Stimulated activated CD4-positive, alpha-beta T cell treated with anti-CD3 and anti-CD28 coated beads, Interleukin-4, amount 100 ng/mL, for 4 hours (primary cell): ENCODE results near the gene OR52H1.
"Not testable (repeated sequence)": the region's sequence is repeated elsewhere in the genome, so short reads cannot be mapped to it uniquely, and the experiment has no call there.

ENCODE experiments used
- DNase-seq, 2 experiments: peaks; one replicate each; pipeline ENCODE4 v3.0.0-alpha.2; 2020

Gene OR52H1

DNA sequence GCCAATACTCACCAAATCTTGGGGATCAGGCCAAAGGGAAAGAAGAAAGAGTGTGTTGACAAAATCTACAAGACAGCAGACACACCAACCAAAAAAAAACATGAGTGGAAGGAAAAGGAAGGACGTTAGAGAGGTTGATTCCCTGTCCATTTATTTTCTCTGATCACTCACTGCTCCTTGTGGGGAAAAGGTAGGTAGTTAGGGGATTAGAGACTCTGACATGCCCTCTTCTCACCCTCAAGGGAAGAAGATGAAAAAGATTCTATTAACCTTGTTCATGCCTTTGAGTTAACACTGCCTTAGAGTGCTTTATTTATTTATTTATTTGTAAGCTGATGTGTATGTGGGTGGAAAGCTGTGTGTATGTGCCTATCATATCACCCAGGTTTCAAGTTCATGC is at the start of gene OR52H1:
OR52H1 (minus strand) TSS at position 101 of the 400 bp plus-strand sequence. CDS start 3,035 bp downstream, outside the sequence.
- DNase-seq, result no peak

DNA sequence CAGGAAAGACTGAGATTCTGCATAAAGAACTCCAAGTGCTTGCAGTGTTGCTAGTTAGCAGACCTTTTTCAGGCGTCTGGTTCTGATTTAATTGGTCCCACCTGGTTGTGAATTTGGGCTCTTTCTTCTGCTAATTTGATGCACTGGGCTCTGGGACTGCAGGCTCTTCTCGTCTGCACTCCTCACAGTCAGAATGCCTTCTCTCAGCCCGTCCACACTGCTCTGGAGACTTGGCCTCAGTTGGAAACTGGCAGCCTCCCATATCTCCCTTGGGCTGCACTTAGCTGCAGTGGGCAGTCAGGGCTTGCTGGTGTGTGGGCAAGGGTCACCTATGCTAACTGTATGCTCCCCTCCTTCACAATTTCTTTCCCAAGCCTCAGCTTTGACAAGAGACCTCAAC is 49.6 kb upstream of the OR52H1 start:
- DNase-seq, result no peak

DNA sequence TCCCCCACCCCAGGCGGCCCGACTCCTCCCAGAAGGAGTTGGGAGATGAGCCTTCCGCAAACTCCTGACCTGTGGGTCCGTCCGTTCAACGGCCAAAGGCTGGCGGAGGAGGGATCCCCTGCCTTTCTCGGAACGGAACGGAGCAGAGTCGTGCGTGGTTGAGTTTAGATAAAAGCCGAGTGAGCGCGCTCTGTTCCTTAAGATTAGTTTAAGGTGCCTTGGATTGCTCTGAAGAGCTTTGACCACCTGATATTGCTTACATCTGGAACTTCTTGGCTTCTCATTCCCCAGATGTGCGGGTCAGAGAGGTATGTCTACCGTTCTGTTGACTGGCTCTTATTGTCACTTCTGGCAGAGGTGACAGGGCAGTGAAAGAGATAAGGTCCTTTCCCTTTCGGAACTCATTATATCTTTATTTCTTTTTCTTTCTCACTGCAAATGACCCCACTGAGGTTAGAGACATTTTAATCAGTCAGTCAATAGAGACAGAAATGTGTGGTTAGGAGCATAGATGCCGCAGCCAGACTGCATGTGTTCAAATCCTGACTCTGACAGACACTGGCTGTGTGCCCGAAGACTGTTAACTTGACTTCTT is 48.4 kb upstream of the OR52H1 start, which contains the start of gene TRIM6:
TRIM6 (plus strand) TSS at position 31 of the 595 bp plus-strand sequence; CDS start at position 292, 261 bp downstream.
- no peak for DNase-seq

DNA sequence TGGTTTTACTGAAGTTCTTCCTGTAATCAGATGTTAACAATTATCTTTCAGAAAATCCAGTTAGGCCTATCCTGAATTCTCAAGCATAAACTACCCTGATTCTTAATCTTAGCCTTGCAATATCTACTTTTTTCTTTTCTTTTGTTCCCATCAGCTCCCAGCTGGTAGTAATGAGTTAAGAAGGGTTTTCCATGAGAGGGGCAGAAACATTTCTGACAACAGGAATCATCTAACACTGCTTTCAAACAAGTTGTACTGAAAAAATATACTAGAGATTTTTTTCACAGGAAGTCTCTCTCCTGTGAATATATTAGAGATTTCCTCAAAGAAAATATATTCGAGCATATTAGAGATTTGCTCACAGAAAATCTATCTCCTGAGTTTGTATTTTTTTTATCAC is 44.8 kb upstream of the OR52H1 start:
- no peak for DNase-seq

DNA sequence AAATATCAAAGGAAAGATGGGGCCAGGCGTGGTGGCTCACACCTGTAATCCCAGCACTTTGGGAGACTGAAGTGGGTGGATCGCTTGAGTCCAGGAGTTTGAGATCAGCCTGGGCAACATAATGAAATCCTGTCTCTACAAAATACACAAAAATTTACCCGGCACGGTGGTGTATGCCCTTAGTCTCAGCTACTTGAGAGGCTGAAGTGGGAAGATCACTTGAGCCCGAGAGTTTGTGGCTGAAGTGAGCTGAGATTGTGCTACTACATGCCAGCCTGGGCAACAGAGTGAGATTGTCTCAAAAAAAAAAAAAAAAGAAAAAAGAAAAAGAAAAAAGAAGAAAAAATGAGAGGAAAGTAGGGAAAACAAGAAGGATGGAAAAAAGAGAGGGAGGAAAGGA is 44.3 kb upstream of the OR52H1 start:
- no peak for DNase-seq

DNA sequence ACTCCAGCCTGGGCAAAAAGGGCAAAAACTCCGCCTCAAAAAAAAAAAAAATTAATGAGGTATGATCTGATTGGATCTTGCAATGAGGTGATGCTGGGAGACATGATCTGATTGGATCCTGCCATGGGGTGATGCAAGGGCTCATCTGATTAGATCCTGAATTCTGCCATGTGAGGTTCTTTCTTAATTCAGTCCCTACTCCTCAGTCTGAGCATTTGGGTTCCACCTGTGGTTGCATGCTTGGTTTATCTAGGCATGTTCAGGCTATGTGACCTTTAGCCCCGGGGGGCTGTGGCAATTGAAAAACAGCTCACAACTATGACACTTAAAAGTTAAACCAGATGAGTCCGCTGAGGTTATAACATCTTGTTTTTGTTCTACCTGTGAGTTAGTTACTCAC is 43.3 kb upstream of the OR52H1 start:
- no peak for DNase-seq

DNA sequence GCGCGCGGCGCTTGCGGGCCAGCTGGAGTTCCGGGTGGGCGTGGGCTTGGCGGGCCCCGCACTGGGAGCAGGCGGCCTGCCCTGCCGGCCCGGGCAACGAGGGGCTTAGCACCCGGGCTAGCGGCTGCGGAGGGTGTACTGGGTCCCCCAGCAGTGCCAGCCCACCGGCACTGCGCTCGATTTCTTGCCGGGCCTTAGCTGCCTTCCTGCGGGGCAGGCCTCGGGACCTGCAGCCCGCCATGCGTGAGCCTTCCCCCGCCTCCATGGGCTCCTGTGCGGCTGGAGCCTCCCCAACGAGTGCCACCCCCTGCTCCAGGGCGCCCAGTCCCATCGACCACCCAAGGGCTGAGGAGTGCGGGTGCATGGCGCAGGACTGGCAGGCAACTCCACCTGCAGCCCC is 41.6 kb upstream of the OR52H1 start:
- not testable (repeated sequence) for DNase-seq

DNA sequence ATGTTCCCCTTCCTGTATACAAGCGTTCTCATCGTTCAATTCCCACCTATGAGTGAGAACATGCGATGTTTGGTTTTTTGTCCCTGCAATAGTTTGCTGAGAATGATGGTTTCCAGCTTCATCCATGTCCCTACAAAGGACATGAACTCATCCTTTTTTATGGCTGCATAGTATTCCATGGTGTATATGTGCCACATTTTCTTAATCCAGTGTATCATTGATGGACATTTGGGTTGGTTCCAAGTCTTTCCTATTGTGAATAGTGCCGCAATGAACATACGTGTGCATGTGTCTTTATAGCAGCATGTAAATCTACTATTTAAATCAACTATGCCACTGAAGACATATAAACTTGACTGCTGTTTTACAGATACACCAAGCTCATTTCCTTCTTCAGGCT is 36.1 kb upstream of the OR52H1 start:
- not testable (repeated sequence) for DNase-seq

DNA sequence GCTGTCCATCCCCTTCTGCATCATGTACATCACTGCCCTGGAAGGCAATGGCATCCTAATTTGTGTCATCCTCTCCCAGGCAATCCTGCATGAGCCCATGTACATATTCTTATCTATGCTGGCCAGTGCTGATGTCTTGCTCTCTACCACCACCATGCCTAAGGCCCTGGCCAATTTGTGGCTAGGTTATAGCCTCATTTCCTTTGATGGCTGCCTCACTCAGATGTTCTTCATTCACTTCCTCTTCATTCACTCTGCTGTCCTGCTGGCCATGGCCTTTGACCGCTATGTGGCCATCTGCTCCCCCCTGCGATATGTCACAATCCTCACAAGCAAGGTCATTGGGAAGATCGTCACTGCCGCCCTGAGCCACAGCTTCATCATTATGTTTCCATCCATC is 32.7 kb upstream of the OR52H1 start:
- DNase-seq, result no peak

DNA sequence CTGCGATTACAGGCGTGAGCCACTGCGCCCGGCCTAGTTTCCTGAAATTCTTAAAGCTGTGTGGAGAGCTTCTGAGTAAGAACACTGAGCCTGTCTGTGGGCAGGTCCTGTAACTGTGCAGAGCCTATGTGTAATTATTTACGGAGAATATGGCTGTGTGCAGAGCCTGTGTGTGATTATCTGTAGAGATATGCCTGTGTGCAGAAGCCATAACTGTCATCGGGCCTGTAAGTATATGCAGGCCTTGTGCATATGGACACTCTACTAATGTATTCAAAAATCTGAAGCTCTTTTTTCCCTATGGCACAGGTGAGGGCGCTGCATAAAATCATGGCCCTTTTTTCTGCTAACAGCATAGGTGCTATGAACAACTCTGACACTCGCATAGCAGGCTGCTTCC is 32.2 kb upstream of the OR52H1 start, which contains the start of gene OR52B6:
OR52B6 (plus strand) TSS at position 301 of the 400 bp plus-strand sequence; CDS start at position 301, 0 bp downstream.
- DNase-seq, result no peak

DNA sequence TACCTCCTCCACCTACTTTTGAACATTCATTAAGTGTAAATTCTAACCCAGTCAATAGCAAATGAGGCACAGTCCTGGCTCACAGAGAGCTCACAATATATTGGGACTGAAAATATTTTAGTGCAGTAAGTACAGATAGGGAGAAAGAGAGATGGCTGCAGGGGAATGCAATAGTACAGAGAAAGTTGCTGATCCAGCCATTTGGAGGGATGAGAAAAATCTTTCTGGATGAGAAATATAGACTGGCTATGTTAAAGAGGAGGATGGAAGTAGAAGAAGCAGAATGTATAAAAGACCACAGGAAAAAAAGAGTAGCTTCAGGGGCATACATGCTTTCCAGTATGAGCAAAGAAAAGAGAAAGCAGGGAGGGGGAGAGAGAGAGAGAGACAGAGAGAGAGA is 28.8 kb upstream of the OR52H1 start:
- no peak for DNase-seq

DNA sequence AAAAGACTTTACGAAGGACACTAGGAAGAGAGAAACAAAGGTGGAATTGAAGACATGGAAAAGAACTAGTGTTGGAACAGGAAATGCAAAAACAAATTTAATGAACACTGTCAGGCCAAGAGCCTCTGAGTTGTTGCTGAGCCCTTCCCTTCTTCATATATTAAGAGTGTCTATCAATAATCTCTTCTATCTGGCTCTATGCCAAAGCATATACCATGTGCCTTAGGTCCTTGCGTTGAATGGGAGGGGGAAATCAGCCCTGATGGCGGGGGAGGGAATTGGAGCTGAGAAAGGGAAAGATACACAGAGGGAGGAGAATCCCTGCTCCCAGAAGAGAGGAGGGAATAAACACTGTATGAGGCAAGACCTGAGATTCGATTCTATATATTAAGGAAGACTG is 26.8 kb upstream of the OR52H1 start:
- no peak for DNase-seq

DNA sequence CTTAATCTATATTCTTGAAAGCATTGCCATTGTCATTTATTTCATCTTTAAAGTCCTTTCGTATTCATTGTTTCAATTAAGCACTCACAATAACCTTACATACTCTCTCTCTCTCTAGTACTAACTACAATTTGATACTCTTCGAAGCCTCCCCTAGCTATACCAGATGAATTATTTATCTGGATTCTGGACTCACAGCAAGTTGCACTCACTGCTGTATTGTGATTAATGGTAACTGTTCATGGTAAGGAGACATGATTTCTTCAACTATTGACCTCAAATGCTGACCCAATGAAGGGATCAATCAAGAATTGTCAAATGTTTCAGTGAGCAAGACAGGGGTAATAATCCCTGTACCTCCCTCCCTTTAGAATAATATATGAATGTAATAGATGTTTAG is 26.3 kb upstream of the OR52H1 start:
- no peak for DNase-seq

DNA sequence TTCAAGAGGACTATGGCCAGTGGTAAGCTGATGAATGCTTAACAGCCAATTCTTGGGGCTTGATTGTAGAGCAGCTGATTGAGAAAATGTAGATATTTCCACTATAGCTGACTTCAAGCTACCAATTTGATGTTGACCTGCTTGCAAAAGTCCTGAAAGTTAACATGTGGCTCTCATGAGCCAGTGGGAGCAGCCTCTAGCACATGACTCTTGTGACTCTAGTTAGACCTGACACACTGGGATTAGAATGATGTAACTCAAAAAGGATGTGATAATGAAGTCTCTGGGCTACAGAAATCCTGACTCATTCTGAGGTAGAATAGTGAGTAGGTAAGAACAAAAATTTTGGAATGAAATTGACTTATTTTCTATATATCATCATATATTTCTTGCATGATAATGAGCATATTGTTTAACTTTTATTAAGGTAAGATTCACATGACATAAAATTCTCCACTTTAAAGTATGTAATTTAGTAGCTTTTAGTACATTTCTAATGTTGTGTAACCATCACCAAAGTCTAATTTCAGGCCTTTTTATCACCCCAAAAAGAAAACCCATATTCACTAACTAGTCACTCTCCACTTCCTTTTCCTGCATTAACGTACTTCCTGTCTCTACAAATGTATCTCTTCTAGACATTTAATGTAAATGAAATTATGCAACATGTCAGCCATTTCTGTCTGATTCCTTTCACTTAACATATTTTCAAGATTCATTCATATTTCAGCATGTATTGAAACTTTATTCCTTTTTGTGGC is 16.1 kb upstream of the OR52H1 start:
- no peak for DNase-seq

DNA sequence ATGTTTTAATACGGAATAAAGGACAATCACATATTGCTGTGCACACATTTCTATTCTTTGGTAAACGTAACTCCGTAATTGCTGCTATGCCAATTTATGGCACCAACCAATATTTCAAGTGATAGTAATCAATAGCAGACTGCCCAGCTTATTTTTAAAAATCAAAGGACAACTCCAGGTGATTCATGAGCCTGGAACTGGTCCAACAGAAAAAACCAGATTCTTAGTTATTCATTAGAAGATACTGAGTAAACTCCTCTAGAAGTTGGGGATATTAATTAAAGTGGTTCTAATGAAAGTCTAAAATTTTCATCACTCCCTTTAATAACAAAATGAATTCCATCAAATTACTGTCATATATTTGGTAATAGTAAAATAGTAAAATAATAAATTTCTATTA is 9.4 kb upstream of the OR52H1 start:
- no peak for DNase-seq

DNA sequence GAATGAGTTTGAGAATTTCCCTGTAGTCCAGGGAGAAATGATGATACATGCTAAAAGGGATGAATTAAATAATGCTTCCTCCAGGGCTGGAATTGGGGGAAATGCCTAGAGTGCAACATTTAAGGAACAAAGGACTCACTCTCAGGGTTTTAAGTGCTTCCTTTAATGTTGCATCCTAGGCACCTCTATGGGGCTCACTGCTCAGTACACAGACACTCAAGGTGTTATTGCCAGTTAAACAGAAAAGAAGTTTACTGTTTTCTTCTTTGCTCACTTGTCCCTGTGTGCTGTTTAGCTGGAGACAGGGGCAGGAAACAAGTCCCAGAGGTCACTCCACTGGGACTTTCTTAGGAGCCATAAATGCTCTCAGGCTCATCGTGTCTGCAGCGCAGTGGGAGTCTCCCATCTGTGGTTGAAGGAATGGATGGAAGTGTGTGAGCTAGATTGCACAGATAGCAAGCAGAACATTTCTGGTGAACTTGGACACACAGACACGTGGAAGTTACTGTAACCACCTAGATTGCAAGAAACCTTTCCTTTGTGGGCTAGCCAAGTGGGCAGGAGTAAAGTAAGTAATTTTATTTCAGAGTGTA is 8.4 kb upstream of the OR52H1 start:
- DNase-seq, result no peak

DNA sequence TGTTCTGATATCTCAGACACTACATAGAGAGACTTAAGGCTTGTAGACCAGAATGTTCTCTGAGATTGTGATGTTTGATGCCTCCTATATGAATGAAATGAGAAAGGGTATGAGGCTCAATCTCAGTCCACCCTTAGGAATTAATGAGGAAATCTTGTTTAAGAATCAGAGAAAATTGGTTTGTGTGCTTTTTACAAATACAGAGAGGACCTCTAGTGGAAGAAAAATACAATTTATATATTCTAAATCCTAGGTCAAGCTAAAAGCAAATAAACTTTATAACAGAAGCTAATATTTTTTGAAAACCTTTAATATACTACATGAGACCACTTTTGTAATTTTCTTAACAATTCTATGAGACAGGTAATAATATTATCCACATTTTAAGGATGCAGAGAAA is 5.0 kb upstream of the OR52H1 start:
- no peak for DNase-seq

DNA sequence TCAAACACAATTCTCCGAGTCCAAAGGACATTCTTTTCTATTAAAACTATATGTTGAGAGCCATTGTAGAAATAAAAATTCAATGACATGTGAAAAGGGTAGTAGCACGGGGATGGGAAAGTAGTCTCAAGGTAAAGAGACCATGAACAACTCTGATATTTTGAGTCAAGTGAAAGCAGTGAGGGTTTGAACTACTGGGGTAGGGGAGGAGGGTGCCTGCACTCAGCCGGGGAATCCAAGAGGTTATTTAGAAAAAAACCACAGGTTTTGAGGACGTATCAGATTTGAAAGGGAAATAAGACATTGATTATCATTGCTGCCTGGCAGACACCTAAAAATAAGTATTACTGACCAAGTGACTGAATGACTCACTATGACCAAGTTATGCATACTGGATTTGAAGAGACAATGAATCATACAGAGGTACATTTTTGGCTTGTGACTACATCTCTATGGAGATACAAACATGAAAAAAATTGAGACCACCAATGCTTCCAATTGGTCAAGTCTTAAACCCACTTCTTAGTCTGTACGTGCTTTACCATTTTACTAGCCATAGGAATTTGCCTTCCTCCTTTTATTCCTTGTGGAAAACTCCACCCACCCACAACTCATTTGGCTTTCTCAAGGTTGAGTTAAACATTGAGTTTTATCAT is 2.2 kb upstream of the OR52H1 start:
- DNase-seq, result no peak

DNA sequence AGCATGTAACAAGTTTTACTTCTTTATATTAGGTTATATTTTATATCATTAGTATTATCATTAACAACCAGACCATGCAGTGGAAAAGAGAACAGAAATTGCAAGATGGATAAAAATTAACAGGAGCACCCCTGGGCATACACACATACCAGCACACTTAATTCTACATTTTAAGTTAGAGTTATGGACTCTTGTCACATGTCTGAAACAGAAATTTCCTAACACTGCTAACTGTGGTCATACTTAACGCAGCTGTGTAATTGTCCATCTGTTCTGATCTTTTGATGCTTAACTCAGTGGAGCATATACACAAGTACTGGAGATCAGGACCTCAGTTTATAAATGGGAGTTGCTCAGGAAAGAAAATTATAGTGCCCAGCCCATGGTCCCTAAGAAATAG is 358 bp downstream of the OR52H1 start:
- DNase-seq, result no peak

DNA sequence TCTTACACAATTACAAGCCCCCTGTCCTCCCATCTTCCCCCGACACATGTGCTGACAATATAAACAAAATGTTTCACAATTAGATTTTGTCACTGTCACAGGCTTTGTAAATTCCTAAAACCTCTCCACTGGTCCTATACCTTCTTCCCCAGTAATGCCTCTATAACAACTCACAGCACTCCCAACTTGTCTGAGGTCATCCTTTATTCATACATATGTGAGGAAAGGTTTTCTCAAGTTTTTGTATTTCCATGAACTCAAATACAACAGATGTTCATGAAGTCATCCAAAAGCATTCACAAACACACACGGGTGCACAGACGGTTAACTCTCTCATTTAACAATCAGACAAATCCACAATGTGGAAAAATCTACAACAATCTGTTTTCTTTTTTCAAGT is 1.9 kb downstream of the OR52H1 start:
- no peak for DNase-seq

DNA sequence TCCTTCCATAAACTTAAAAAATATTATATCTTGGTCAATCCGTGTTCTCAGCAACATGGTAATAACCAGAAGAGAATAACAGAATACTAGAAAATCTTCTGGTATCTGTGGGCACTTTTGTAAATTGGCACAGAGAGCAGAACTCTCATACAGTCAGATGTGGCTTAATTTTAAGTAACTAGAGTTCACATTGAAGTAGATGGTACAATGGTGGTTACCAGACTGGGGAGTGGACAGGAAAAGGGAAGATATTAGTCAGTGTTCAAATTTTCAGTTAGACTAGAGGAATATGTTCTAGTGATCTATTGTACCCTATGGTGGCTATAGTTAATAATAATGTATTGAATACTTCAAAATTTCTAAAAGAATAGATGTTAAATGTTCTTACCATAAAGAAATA is 6.9 kb downstream of the OR52H1 start:
- no peak for DNase-seq

DNA sequence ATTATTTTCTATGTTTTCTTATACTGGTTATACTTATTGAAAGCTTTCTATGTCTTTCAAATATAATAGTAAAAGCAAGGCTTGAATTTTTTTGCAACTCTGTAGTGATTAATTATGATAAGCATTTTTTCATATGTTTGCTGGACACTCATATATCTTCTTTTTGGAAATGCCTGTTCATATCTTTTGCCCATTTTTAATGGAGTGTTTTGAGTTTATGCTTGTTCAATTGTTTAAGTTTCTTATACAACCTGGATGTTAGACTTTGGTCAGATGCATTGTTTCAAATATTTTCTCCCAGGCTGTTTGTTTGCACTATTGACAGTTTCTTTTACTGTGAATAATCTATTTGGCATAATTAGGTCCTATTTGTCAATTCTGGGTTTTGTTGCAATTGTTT is 11.9 kb downstream of the OR52H1 start:
- no peak for DNase-seq

DNA sequence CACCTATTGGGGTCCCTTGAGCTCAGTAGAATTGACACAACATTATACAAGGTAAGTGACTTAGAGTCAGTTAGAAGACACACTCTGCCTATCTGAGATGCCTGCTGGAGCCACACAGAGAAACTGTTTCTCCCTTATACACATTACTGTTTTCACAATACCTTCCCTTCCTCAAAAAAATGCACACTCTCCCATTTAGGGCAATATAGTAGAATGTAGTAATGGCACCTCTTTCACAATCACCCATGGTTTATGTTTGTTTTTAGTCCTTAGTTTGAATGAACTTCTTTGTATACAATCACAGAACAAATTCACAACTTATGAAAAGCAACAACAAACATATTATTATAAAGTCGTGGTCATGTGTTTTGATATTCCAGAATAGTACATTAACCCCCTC is 14.3 kb downstream of the OR52H1 start:
- no peak for DNase-seq
